ENCODE results near the gene HIPK2. TPM values are rescaled to one million over a fixed set of nuclear protein-coding genes. Genes with fewer than 3 reads are reported as not detected.

HIPK2 gene
- total and polyA plus RNA-seq, 8 donors, result 25.1 to 61.8 (median 30.4) TPM

GRCh38 chr7:139661043-139661440 lies 116.8 kb downstream of the HIPK2 start:
- TF ChIP-seq CTCF (IDR thresholded peaks at IDR 0.05), result no peak
- Histone ChIP-seq H3K36me3 (no peaks in the 10 kb centered on the region), H3K4me1 (peaks cover 0 to 71% of the 10 kb centered on the region in 2 donors), H3K9me3 (no peaks in the 10 kb centered on the region), H3K27me3 (no peaks in the 10 kb centered on the region), H3K4me3 (no peak overlapping the region), H3K27ac (no peak overlapping the region)
- DNase-seq (no peak), ATAC-seq (no peak)
- intact Hi-C loops (cut with DNase I), result no loop called here

- ATAC-seq, result no peak
- peak overlapping the region in 1 of 2 donors; percentile 30 for H3K27ac ChIP-seq
- H3K9me3 ChIP-seq, result no peaks in the 10 kb centered on the region
- intact Hi-C loops (cut with DNase I), result no loop called here
- no peak overlapping the region for H3K4me3 ChIP-seq
- H3K4me1 ChIP-seq, result peaks cover 0 to 77% of the 10 kb centered on the region in 2 donors
- H3K36me3 ChIP-seq, result no peaks in the 10 kb centered on the region
- no peak for DNase-seq
- TF ChIP-seq CTCF (IDR thresholded peaks at IDR 0.05), result no peak
- no peaks in the 10 kb centered on the region for H3K27me3 ChIP-seq
Measured at GRCh38 chr7:139660317-139661042, 117.3 kb downstream of the HIPK2 start.

- H3K4me1 ChIP-seq, result peaks cover 0 to 82% of the 10 kb centered on the region in 2 donors
- intact Hi-C loops (cut with DNase I), result no loop called here
- H3K27ac ChIP-seq, result peak overlapping the region in 1 of 2 donors; percentile 30
- no peaks in the 10 kb centered on the region for H3K36me3 ChIP-seq
- no peaks in the 10 kb centered on the region for H3K9me3 ChIP-seq
- peak; percentile 58 for ATAC-seq
- no peak for TF ChIP-seq CTCF (IDR thresholded peaks at IDR 0.05)
- DNase-seq, result no peak
- no peaks in the 10 kb centered on the region for H3K27me3 ChIP-seq
- no peak overlapping the region for H3K4me3 ChIP-seq
Measured at GRCh38 chr7:139659922-139660316, 117.9 kb downstream of the HIPK2 start.

GRCh38 chr7:139658908-139659675 lies 118.7 kb downstream of the HIPK2 start:
- Histone ChIP-seq H3K36me3 (peaks cover 0 to 2% of the 10 kb centered on the region in 2 donors), H3K27ac (peak overlapping the region in 1 of 2 donors; percentile 5), H3K4me1 (peaks cover 0 to 82% of the 10 kb centered on the region in 2 donors), H3K4me3 (no peak overlapping the region), H3K27me3 (no peaks in the 10 kb centered on the region), H3K9me3 (no peaks in the 10 kb centered on the region)
- ATAC-seq, result no peak
- intact Hi-C loops (cut with DNase I), result no loop called here
- TF ChIP-seq CTCF (IDR thresholded peaks at IDR 0.05), result no peak
- no peak for DNase-seq

- intact Hi-C loops (cut with DNase I), result no loop called here
- no peaks in the 10 kb centered on the region for H3K9me3 ChIP-seq
- peaks cover 0 to 82% of the 10 kb centered on the region in 2 donors for H3K4me1 ChIP-seq
- H3K36me3 ChIP-seq, result peaks cover 0 to 6% of the 10 kb centered on the region in 2 donors
- no peak for TF ChIP-seq CTCF (IDR thresholded peaks at IDR 0.05)
- no peak for ATAC-seq
- DNase-seq, result no peak
- H3K4me3 ChIP-seq, result no peak overlapping the region
- no peaks in the 10 kb centered on the region for H3K27me3 ChIP-seq
- peak overlapping the region in 1 of 2 donors; percentile 5 for H3K27ac ChIP-seq
Measured at GRCh38 chr7:139658296-139658695, 119.5 kb downstream of the HIPK2 start.

All from left lung (tissue), 10 donors.